SH-SY5Y (cell line): ENCODE results near the gene KRT6B.

Source experiments
- GATA2 ChIP-seq: IDR thresholded peaks from 2 replicates; pipeline ENCODE4 v1.6.1; 2011; ENCODE audit warnings: mild to moderate bottlenecking, low read depth, low read length
- GATA3 ChIP-seq: IDR thresholded peaks from 2 replicates; pipeline ENCODE4 v1.6.1; 2011; ENCODE audit warnings: low read depth, mild to moderate bottlenecking, low read length, moderate library complexity

GRCh38 chr12:52454411-52455201 lies 2.7 kb upstream of the KRT6B start:
- no peak for TF ChIP-seq GATA2
- no peak for TF ChIP-seq GATA3
